ENCODE measurements around the gene HSPB7.
"Not testable (repeated sequence)": the region's sequence is repeated elsewhere in the genome, so short reads cannot be mapped to it uniquely, and the experiment has no call there.

The HSPB7 gene

DNA sequence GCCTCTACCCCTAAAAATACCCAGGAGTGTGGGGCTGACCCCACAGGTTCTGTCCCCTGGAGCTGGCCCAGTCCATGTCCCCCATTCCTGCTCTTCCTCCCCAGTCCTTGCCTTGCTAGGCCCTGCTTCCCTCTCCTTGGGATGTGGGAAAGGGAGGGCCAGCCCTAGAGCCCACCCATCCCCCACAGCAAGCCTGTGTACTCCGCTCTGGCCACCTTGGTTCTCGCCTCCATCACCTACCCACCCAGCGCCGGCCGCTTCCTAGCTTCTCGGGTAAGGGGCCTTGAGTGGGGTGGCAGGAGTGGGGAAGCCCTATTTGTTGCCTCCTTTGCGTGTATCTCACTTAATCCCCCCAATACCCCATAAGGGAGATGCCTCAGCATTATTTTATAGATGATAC, 32.5 kb upstream of the HSPB7 start:
- Histone ChIP-seq H3K36me3 (ENCODE audit: control insufficient read depth in 5 of 5, insufficient read depth in 5 of 5, low read length in 5 of 5) (no peaks in the 10 kb centered on the region), H3K4me1 (ENCODE audit: control insufficient read depth in 5 of 5, insufficient read depth in 5 of 5, low read length in 5 of 5) (peaks cover 0 to 12% (median 7%) of the 10 kb centered on the region in 5 donors), H3K27ac (ENCODE audit: low read depth, low read length) (no peak overlapping the region), H3K27me3 (ENCODE audit: control insufficient read depth in 5 of 5, insufficient read depth in 4 of 5, low read length in 5 of 5) (no peaks in the 10 kb centered on the region), H3K4me3 (ENCODE audit: low read depth in 1 of 5, low read length in 5 of 5) (no peak overlapping the region), H3K9ac (ENCODE audit: low read length in 5 of 5) (no peak overlapping the region), H3K9me3 (ENCODE audit: control insufficient read depth in 5 of 5, low read length in 5 of 5) (no peaks in the 10 kb centered on the region)

DNA sequence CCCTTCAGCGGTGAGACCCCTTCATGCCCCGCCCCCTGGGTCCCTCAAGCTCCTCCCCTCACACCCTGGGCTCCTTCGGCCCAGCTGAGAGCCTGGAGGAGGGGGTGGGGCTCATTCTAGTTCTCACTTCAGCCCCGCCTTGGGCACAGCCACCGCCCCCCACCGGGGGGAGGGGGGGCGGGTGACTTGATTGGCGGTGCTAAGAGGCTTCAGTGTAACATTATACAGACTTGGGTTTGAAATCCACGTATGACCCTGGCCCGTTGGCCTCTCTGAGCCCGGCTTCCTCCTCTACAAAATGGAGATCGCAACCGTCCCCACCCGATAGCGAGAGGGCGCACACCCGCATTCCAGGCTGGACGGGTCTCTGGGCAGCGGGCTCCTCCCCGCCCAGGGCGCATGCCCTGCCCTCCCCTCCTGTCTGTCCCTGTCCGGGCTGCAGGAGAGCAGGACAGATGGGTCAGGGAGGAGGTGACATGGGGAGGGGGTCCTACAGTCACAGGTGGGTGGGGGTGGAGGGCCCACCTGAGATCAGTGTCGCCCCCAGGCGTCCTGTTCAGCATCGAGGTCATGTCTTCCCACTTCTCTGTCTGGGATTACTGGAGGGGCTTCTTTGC, 30.8 kb upstream of the HSPB7 start:
- Histone ChIP-seq H3K4me1 (ENCODE audit: control insufficient read depth in 5 of 5, insufficient read depth in 5 of 5, low read length in 5 of 5) (peaks cover 0 to 12% (median 7%) of the 10 kb centered on the region in 5 donors), H3K27me3 (ENCODE audit: control insufficient read depth in 5 of 5, insufficient read depth in 4 of 5, low read length in 5 of 5) (no peaks in the 10 kb centered on the region), H3K4me3 (ENCODE audit: low read depth in 1 of 5, low read length in 5 of 5) (peak overlapping the region; percentile 22 to 67 (median 62)), H3K9me3 (ENCODE audit: control insufficient read depth in 5 of 5, low read length in 5 of 5) (no peaks in the 10 kb centered on the region), H3K36me3 (ENCODE audit: control insufficient read depth in 5 of 5, insufficient read depth in 5 of 5, low read length in 5 of 5) (no peaks in the 10 kb centered on the region), H3K9ac (ENCODE audit: low read length in 5 of 5) (peak overlapping the region in 3 of 5 donors; percentile 70 to 72 (median 72)), H3K27ac (ENCODE audit: low read depth, low read length) (no peak overlapping the region)

GRCh38 chr1:16047791-16048475, 30.1 kb upstream of the HSPB7 start:
- Histone ChIP-seq H3K27me3 (ENCODE audit: control insufficient read depth in 5 of 5, insufficient read depth in 4 of 5, low read length in 5 of 5) (no peaks in the 10 kb centered on the region), H3K27ac (ENCODE audit: low read depth, low read length) (no peak overlapping the region), H3K4me1 (ENCODE audit: control insufficient read depth in 5 of 5, insufficient read depth in 5 of 5, low read length in 5 of 5) (peaks cover 0 to 12% (median 7%) of the 10 kb centered on the region in 5 donors), H3K9ac (ENCODE audit: low read length in 5 of 5) (no peak overlapping the region), H3K36me3 (ENCODE audit: control insufficient read depth in 5 of 5, insufficient read depth in 5 of 5, low read length in 5 of 5) (no peaks in the 10 kb centered on the region), H3K4me3 (ENCODE audit: low read depth in 1 of 5, low read length in 5 of 5) (peak overlapping the region in 1 of 5 donors; percentile 67), H3K9me3 (ENCODE audit: control insufficient read depth in 5 of 5, low read length in 5 of 5) (no peaks in the 10 kb centered on the region)

GRCh38 chr1:16046842-16047241, 29.0 kb upstream of the HSPB7 start:
- no peak overlapping the region for H3K27ac ChIP-seq (ENCODE audit: low read depth, low read length)
- H3K4me3 ChIP-seq (ENCODE audit: low read depth in 1 of 5, low read length in 5 of 5) = no peak overlapping the region
- no peaks in the 10 kb centered on the region for H3K36me3 ChIP-seq (ENCODE audit: control insufficient read depth in 5 of 5, insufficient read depth in 5 of 5, low read length in 5 of 5)
- no peaks in the 10 kb centered on the region for H3K9me3 ChIP-seq (ENCODE audit: control insufficient read depth in 5 of 5, low read length in 5 of 5)
- H3K9ac ChIP-seq (ENCODE audit: low read length in 5 of 5) = no peak overlapping the region
- no peaks in the 10 kb centered on the region for H3K27me3 ChIP-seq (ENCODE audit: control insufficient read depth in 5 of 5, insufficient read depth in 4 of 5, low read length in 5 of 5)
- H3K4me1 ChIP-seq (ENCODE audit: control insufficient read depth in 5 of 5, insufficient read depth in 5 of 5, low read length in 5 of 5) = peaks cover 0 to 12% (median 7%) of the 10 kb centered on the region in 5 donors

GRCh38 chr1:16043950-16044349, 26.1 kb upstream of the HSPB7 start:
- Histone ChIP-seq H3K27me3 (ENCODE audit: control insufficient read depth in 5 of 5, insufficient read depth in 4 of 5, low read length in 5 of 5) (no peaks in the 10 kb centered on the region), H3K9ac (ENCODE audit: low read length in 5 of 5) (no peak overlapping the region), H3K9me3 (ENCODE audit: control insufficient read depth in 5 of 5, low read length in 5 of 5) (no peaks in the 10 kb centered on the region), H3K36me3 (ENCODE audit: control insufficient read depth in 5 of 5, insufficient read depth in 5 of 5, low read length in 5 of 5) (no peaks in the 10 kb centered on the region), H3K4me1 (ENCODE audit: control insufficient read depth in 5 of 5, insufficient read depth in 5 of 5, low read length in 5 of 5) (peaks cover 0 to 9% (median 6%) of the 10 kb centered on the region in 5 donors), H3K27ac (ENCODE audit: low read depth, low read length) (no peak overlapping the region), H3K4me3 (ENCODE audit: low read depth in 1 of 5, low read length in 5 of 5) (no peak overlapping the region)

- Histone ChIP-seq H3K4me3 (ENCODE audit: low read depth in 1 of 5, low read length in 5 of 5) (no peak within 1 kb of the TSS), H3K27me3 (ENCODE audit: control insufficient read depth in 5 of 5, insufficient read depth in 4 of 5, low read length in 5 of 5) (no peaks in the 10 kb centered on the region), H3K27ac (ENCODE audit: low read depth, low read length) (no peak within 1 kb of the TSS), H3K9me3 (ENCODE audit: control insufficient read depth in 5 of 5, low read length in 5 of 5) (no peaks in the 10 kb centered on the region), H3K36me3 (ENCODE audit: control insufficient read depth in 5 of 5, insufficient read depth in 5 of 5, low read length in 5 of 5) (no peaks in the 10 kb centered on the region), H3K4me1 (ENCODE audit: control insufficient read depth in 5 of 5, insufficient read depth in 5 of 5, low read length in 5 of 5) (peaks cover 0 to 5% (median 2%) of the 10 kb centered on the region in 5 donors), H3K9ac (ENCODE audit: low read length in 5 of 5) (no peak within 1 kb of the TSS)
These were observed 25.7 kb upstream of the HSPB7 start, which contains the start of gene CLCNKB for GRCh38 chr1:16043521-16043920. Gene CLCNKB, plus strand, starts transcription at chr1:16043782. Its CDS starts 711 bp downstream, at chr1:16044493.

GRCh38 chr1:16042654-16043053, 24.8 kb upstream of the HSPB7 start:
- not testable (repeated sequence) for H3K4me3 ChIP-seq (ENCODE audit: low read depth in 1 of 5, low read length in 5 of 5); H3K9me3 ChIP-seq (ENCODE audit: control insufficient read depth in 5 of 5, low read length in 5 of 5); H3K9ac ChIP-seq (ENCODE audit: low read length in 5 of 5); H3K27ac ChIP-seq (ENCODE audit: low read depth, low read length); H3K27me3 ChIP-seq (ENCODE audit: control insufficient read depth in 5 of 5, insufficient read depth in 4 of 5, low read length in 5 of 5); H3K36me3 ChIP-seq (ENCODE audit: control insufficient read depth in 5 of 5, insufficient read depth in 5 of 5, low read length in 5 of 5); H3K4me1 ChIP-seq (ENCODE audit: control insufficient read depth in 5 of 5, insufficient read depth in 5 of 5, low read length in 5 of 5)

DNA sequence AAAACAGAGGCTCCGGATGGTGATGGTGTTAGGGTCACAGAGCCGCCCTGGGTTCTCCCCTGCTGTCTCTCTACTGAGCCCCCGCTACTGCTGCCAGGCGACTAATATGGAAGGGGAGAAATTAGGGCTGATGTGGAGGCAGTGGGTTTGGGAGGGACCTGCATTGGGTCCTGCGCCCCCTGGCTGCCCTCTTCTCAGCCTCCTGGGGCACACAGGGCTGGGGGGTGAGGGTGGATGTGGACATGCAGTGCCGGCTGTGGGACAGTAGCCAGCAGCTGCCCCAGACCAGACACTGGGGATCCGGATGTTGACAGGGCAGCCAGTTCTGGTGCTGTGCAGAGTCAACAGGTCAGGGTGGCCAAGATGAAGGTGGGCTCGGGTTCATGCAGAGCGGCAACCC, 24.3 kb upstream of the HSPB7 start:
- H3K4me3 ChIP-seq (ENCODE audit: low read depth in 1 of 5, low read length in 5 of 5) = no peak overlapping the region
- no peaks in the 10 kb centered on the region for H3K4me1 ChIP-seq (ENCODE audit: control insufficient read depth in 5 of 5, insufficient read depth in 5 of 5, low read length in 5 of 5)
- no peaks in the 10 kb centered on the region for H3K36me3 ChIP-seq (ENCODE audit: control insufficient read depth in 5 of 5, insufficient read depth in 5 of 5, low read length in 5 of 5)
- peaks cover 0 to 3% (median 0%) of the 10 kb centered on the region in 5 donors for H3K27me3 ChIP-seq (ENCODE audit: control insufficient read depth in 5 of 5, insufficient read depth in 4 of 5, low read length in 5 of 5)
- no peak overlapping the region for H3K27ac ChIP-seq (ENCODE audit: low read depth, low read length)
- H3K9me3 ChIP-seq (ENCODE audit: control insufficient read depth in 5 of 5, low read length in 5 of 5) = no peaks in the 10 kb centered on the region
- H3K9ac ChIP-seq (ENCODE audit: low read length in 5 of 5) = no peak overlapping the region

DNA sequence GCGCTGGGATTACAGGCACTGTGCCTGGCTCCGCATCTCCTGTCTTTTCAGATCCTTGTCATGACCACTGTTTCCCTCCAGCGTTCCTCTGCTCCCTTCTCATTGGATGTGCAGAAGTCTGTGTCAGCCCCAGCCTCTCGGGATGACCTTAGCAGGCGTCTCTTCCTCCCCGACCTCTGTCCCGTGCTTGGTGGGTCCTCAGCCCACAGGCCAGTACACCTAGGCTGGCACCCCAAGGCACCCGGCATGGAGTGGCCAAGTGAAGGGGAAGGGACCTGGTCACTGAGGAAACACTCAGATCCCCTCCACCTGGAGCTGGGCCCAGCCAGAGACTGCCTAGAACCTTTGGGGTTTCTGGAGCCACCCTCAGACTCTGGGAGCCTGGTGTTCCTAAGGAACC, 23.4 kb upstream of the HSPB7 start:
- Histone ChIP-seq H3K36me3 (ENCODE audit: control insufficient read depth in 5 of 5, insufficient read depth in 5 of 5, low read length in 5 of 5) (no peaks in the 10 kb centered on the region), H3K4me1 (ENCODE audit: control insufficient read depth in 5 of 5, insufficient read depth in 5 of 5, low read length in 5 of 5) (no peaks in the 10 kb centered on the region), H3K4me3 (ENCODE audit: low read depth in 1 of 5, low read length in 5 of 5) (no peak overlapping the region), H3K27ac (ENCODE audit: low read depth, low read length) (no peak overlapping the region), H3K9me3 (ENCODE audit: control insufficient read depth in 5 of 5, low read length in 5 of 5) (no peaks in the 10 kb centered on the region), H3K9ac (ENCODE audit: low read length in 5 of 5) (no peak overlapping the region), H3K27me3 (ENCODE audit: control insufficient read depth in 5 of 5, insufficient read depth in 4 of 5, low read length in 5 of 5) (peaks cover 0 to 3% (median 0%) of the 10 kb centered on the region in 5 donors)

- not testable (repeated sequence) for H3K36me3 ChIP-seq (ENCODE audit: control insufficient read depth in 5 of 5, insufficient read depth in 5 of 5, low read length in 5 of 5); H3K9me3 ChIP-seq (ENCODE audit: control insufficient read depth in 5 of 5, low read length in 5 of 5); H3K27me3 ChIP-seq (ENCODE audit: control insufficient read depth in 5 of 5, insufficient read depth in 4 of 5, low read length in 5 of 5); H3K4me3 ChIP-seq (ENCODE audit: low read depth in 1 of 5, low read length in 5 of 5); H3K4me1 ChIP-seq (ENCODE audit: control insufficient read depth in 5 of 5, insufficient read depth in 5 of 5, low read length in 5 of 5); H3K27ac ChIP-seq (ENCODE audit: low read depth, low read length); H3K9ac ChIP-seq (ENCODE audit: low read length in 5 of 5)
These were observed 22.0 kb upstream of the HSPB7 start for GRCh38 chr1:16039871-16040270.

Data from subcutaneous abdominal adipose tissue (tissue), 5 donors.